Sigmoid colon (tissue), 4 donors: ENCODE measurements around the gene STK11IP.

Experiments used
- CTCF ChIP-seq, 4 experiments: fragments of 450-650 bp in 3 of 4; fragments of 200-600 bp in 1 of 4; IDR thresholded peaks; one replicate each; pipeline ENCODE4 v1.5.1; 2016 to 2019; ENCODE audit warnings: antibody characterized with exemption in 4 of 4, mild to moderate bottlenecking in 3 of 4, moderate library complexity in 2 of 4
- EP300 ChIP-seq, 4 donors: sonication (generic); formaldehyde crosslinking; IDR thresholded peaks; one replicate each; pipeline ENCODE4 v1.6.1; 2017; ENCODE audit warnings: antibody characterized with exemption in 4 of 4

DNA sequence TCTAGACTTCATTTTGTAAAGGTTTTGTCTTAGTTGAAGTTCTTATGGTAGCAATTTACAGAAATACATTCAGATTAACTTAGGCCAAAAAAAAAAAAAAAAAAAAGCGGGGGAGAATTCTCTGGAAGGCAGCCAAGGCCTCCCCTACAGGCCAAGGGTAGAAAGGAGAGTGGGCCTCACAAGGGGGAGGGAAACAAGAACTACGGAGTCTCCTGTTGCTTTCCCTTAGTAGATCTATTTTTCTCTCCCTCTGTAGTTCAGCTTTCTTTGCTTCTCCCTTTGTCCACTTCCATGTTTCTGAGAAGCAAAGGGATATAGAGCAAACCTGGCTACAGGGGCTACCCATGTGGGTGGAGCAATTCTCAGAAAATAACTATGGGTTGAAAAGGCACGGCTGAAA lies 2.4 kb upstream of the STK11IP start:
- no peak for TF ChIP-seq CTCF (IDR thresholded peaks at IDR 0.05)
- no peak for TF ChIP-seq EP300 (IDR thresholded peaks at IDR 0.05)
